ENCODE data around the gene FMN2.
"Not testable (repeated sequence)": the region's sequence is repeated elsewhere in the genome, so short reads cannot be mapped to it uniquely, and the experiment has no call there.

Gene FMN2

GRCh38 chr1:240139511-240139910 is 47.8 kb downstream of the FMN2 start:
- no peak for DNase-seq (ENCODE audit: low spot score)

- no peak for DNase-seq (ENCODE audit: low spot score)
Measured at GRCh38 chr1:240145120-240145519, 53.4 kb downstream of the FMN2 start.

- DNase-seq (ENCODE audit: low spot score), result no peak
Measured at GRCh38 chr1:240148333-240148732, 56.6 kb downstream of the FMN2 start.

GRCh38 chr1:240149484-240150094 is 57.9 kb downstream of the FMN2 start:
- peak; percentile 59 for DNase-seq (ENCODE audit: low spot score)

GRCh38 chr1:240151136-240151735 is 59.6 kb downstream of the FMN2 start:
- DNase-seq (ENCODE audit: low spot score), result no peak

- DNase-seq (ENCODE audit: low spot score), result no peak
Measured at GRCh38 chr1:240152611-240153297, 61.1 kb downstream of the FMN2 start.

- no peak for DNase-seq (ENCODE audit: low spot score)
Measured at GRCh38 chr1:240155605-240156004, 63.9 kb downstream of the FMN2 start.

GRCh38 chr1:240164742-240165141 is 73.1 kb downstream of the FMN2 start:
- DNase-seq (ENCODE audit: low spot score), result no peak

GRCh38 chr1:240169188-240169587 is 77.5 kb downstream of the FMN2 start:
- DNase-seq (ENCODE audit: low spot score), result peak; percentile 31

GRCh38 chr1:240170266-240170665 is 78.6 kb downstream of the FMN2 start:
- DNase-seq (ENCODE audit: low spot score), result no peak

- DNase-seq (ENCODE audit: low spot score), result no peak
Measured at GRCh38 chr1:240170806-240171205, 79.1 kb downstream of the FMN2 start.

GRCh38 chr1:240171907-240172306 is 80.2 kb downstream of the FMN2 start:
- no peak for DNase-seq (ENCODE audit: low spot score)

GRCh38 chr1:240173836-240174235 is 82.2 kb downstream of the FMN2 start:
- no peak for DNase-seq (ENCODE audit: low spot score)

- no peak for DNase-seq (ENCODE audit: low spot score)
Measured at GRCh38 chr1:240174734-240175133, 83.1 kb downstream of the FMN2 start.

- DNase-seq (ENCODE audit: low spot score), result no peak
Measured at GRCh38 chr1:240178366-240178765, 86.7 kb downstream of the FMN2 start.

GRCh38 chr1:240184682-240185081 is 93.0 kb downstream of the FMN2 start:
- DNase-seq (ENCODE audit: low spot score), result not testable (repeated sequence)

GRCh38 chr1:240188139-240188538 is 96.5 kb downstream of the FMN2 start:
- DNase-seq (ENCODE audit: low spot score), result no peak

GRCh38 chr1:240189386-240189989 is 97.8 kb downstream of the FMN2 start:
- DNase-seq (ENCODE audit: low spot score), result peak; percentile 69

GRCh38 chr1:240190881-240191401 is 99.3 kb downstream of the FMN2 start:
- peak; percentile 27 for DNase-seq (ENCODE audit: low spot score)

GRCh38 chr1:240192851-240193250 is 101.2 kb downstream of the FMN2 start:
- DNase-seq (ENCODE audit: low spot score), result no peak

GRCh38 chr1:240193679-240194078 is 102.0 kb downstream of the FMN2 start:
- DNase-seq (ENCODE audit: low spot score), result no peak

- DNase-seq (ENCODE audit: low spot score), result no peak
Measured at GRCh38 chr1:240194120-240194519, 102.4 kb downstream of the FMN2 start.

- no peak for DNase-seq (ENCODE audit: low spot score)
Measured at GRCh38 chr1:240198376-240198775, 106.7 kb downstream of the FMN2 start.
